Measurements from ENCODE around the gene NFKBIL1. TPM values are rescaled to one million over a fixed set of nuclear protein-coding genes. Genes with fewer than 3 reads are reported as not detected.
A peak's percentile ranks its signal among the peaks of the same experiment; 100 is the strongest.

Gene NFKBIL1
- total and polyA plus RNA-seq, 9 of the 15 experiments (the other 6 are each of a cell fraction or from before 2014, with no cell fraction given): 0.49 to 33.1 (median 7.6) TPM

- no peak for TF ChIP-seq ATF3 (IDR thresholded peaks at IDR 0.05)
- no peak for TF ChIP-seq ATF3 (CRISPR knock-in tag; conservative IDR thresholded peaks at IDR 0.05)
- TF ChIP-seq NFXL1 (CRISPR knock-in tag; IDR thresholded peaks at IDR 0.05): 0 out of 2 replicates have a peak, but pooled peaks have one; percentile 21
- TF ChIP-seq RBBP5 (IDR thresholded peaks at IDR 0.05; ENCODE audit: borderline replicate concordance, insufficient read depth, low read length, poor library complexity, severe bottlenecking): no peak
- TF ChIP-seq MAZ (CRISPR knock-in tag; conservative IDR thresholded peaks at IDR 0.05 in 1 of 2, IDR thresholded peaks at IDR 0.05 in 1 of 2): peak in 1 of 2 experiments; percentile 38; a peak in 1 of 4 replicates
- no peak for TF ChIP-seq ELK3 (CRISPR knock-in tag; IDR thresholded peaks at IDR 0.05)
- TF ChIP-seq ZBTB1 (CRISPR knock-in tag; IDR thresholded peaks at IDR 0.05; ENCODE audit: borderline replicate concordance, low read depth): no peak
- TF ChIP-seq ZNF639 (CRISPR knock-in tag; conservative IDR thresholded peaks at IDR 0.05 in 1 of 2, IDR thresholded peaks at IDR 0.05 in 1 of 2): no peak
- TF ChIP-seq NRF1 (conservative IDR thresholded peaks at IDR 0.05 in 1 of 2, IDR thresholded peaks at IDR 0.05 in 1 of 2): no peak
- 0 out of 2 replicates have a peak, but pooled peaks have one; percentile 41 for TF ChIP-seq ZBTB9 (CRISPR knock-in tag; IDR thresholded peaks at IDR 0.05)
- TF ChIP-seq IFI16 (CRISPR knock-in tag; IDR thresholded peaks at IDR 0.05): no peak
- TF ChIP-seq AFF4 (CRISPR knock-in tag; IDR thresholded peaks at IDR 0.05): no peak
- no peak for TF ChIP-seq ZNF184 (CRISPR knock-in tag; IDR thresholded peaks at IDR 0.05)
- TF ChIP-seq TRIM25 (IDR thresholded peaks at IDR 0.05; ENCODE audit: borderline replicate concordance): no peak
Observed at GRCh38 chr6:31531771-31532643, 15.4 kb upstream of the NFKBIL1 start (continued).
